ENCODE data around the gene NTF3. TPM values are rescaled to one million over a fixed set of nuclear protein-coding genes. Genes with fewer than 3 reads are reported as not detected.
"Not testable (repeated sequence)": the region's sequence is repeated elsewhere in the genome, so short reads cannot be mapped to it uniquely, and the experiment has no call there.

The NTF3 gene
- total RNA-seq, 4 donors from 2014 or later: 0.80 to 2.9 (median 1.3) TPM

- DNase-seq (ENCODE audit: low spot score in 2 of 2): no peak
- Histone ChIP-seq H3K36me3 (no peaks in the 10 kb centered on the region), H3K9me3 (no peaks in the 10 kb centered on the region), H3K4me3 (no peak overlapping the region), H3K27ac (no peak overlapping the region), H3K27me3 (peaks cover 10% of the 10 kb centered on the region), H3K4me1 (no peaks in the 10 kb centered on the region)
- 88% methylated on average over 14 of the region's 15 CpGs for WGBS
- no peak for TF ChIP-seq CTCF (IDR thresholded peaks at IDR 0.05)
- no peak for TF ChIP-seq POLR2A (IDR thresholded peaks at IDR 0.05)
- TF ChIP-seq EP300 (IDR thresholded peaks at IDR 0.05): no peak
- TF ChIP-seq POLR2AphosphoS5 (IDR thresholded peaks at IDR 0.05): no peak
Observed at GRCh38 chr12:5524769-5525436, 93.0 kb downstream of the NTF3 start.

- 91% methylated on average over 4 of the region's 4 CpGs for WGBS
- peaks cover 10% of the 10 kb centered on the region for H3K27me3 ChIP-seq
- no peaks in the 10 kb centered on the region for H3K4me1 ChIP-seq
- H3K36me3 ChIP-seq: no peaks in the 10 kb centered on the region
- no peak for DNase-seq (ENCODE audit: low spot score in 2 of 2)
- no peak overlapping the region for H3K4me3 ChIP-seq
- H3K9me3 ChIP-seq: no peaks in the 10 kb centered on the region
- H3K27ac ChIP-seq: no peak overlapping the region
- no peak for TF ChIP-seq POLR2A (IDR thresholded peaks at IDR 0.05)
- no peak for TF ChIP-seq EP300 (IDR thresholded peaks at IDR 0.05)
- no peak for TF ChIP-seq POLR2AphosphoS5 (IDR thresholded peaks at IDR 0.05)
- no peak for TF ChIP-seq CTCF (IDR thresholded peaks at IDR 0.05)
Observed at GRCh38 chr12:5525783-5526367, 94.0 kb downstream of the NTF3 start.

- 70% methylated on average over 3 of the region's 3 CpGs for WGBS
- no peak for DNase-seq (ENCODE audit: low spot score in 2 of 2)
Observed at GRCh38 chr12:5533368-5533767, 101.5 kb downstream of the NTF3 start.

GRCh38 chr12:5534426-5535199, 102.7 kb downstream of the NTF3 start:
- no peak for TF ChIP-seq CTCF (IDR thresholded peaks at IDR 0.05)
- TF ChIP-seq EP300 (IDR thresholded peaks at IDR 0.05): no peak
- TF ChIP-seq POLR2A (IDR thresholded peaks at IDR 0.05): no peak
- TF ChIP-seq POLR2AphosphoS5 (IDR thresholded peaks at IDR 0.05): no peak
- Histone ChIP-seq H3K4me1 (no peaks in the 10 kb centered on the region), H3K4me3 (no peak overlapping the region), H3K36me3 (no peaks in the 10 kb centered on the region), H3K27me3 (peaks cover 15% of the 10 kb centered on the region), H3K27ac (no peak overlapping the region), H3K9me3 (no peaks in the 10 kb centered on the region)
- 83% methylated on average over 10 of the region's 10 CpGs for WGBS
- DNase-seq (ENCODE audit: low spot score in 2 of 2): no peak

More at GRCh38 chr12:5533368-5533767, 101.5 kb downstream of the NTF3 start:
- Histone ChIP-seq H3K4me3 (no peak overlapping the region), H3K4me1 (no peaks in the 10 kb centered on the region), H3K27ac (no peak overlapping the region), H3K9me3 (no peaks in the 10 kb centered on the region), H3K36me3 (no peaks in the 10 kb centered on the region), H3K27me3 (peaks cover 9% of the 10 kb centered on the region)
- no peak for TF ChIP-seq POLR2AphosphoS5 (IDR thresholded peaks at IDR 0.05)

- no peak overlapping the region for H3K27ac ChIP-seq
- no peaks in the 10 kb centered on the region for H3K36me3 ChIP-seq
- no peak overlapping the region for H3K4me3 ChIP-seq
- H3K4me1 ChIP-seq: no peaks in the 10 kb centered on the region
- WGBS: 77% methylated on average over 3 of the region's 3 CpGs
- no peaks in the 10 kb centered on the region for H3K9me3 ChIP-seq
- peaks cover 15% of the 10 kb centered on the region for H3K27me3 ChIP-seq
- DNase-seq (ENCODE audit: low spot score in 2 of 2): no peak
- TF ChIP-seq POLR2AphosphoS5 (IDR thresholded peaks at IDR 0.05): no peak
- TF ChIP-seq EP300 (IDR thresholded peaks at IDR 0.05): no peak
- no peak for TF ChIP-seq CTCF (IDR thresholded peaks at IDR 0.05)
- no peak for TF ChIP-seq POLR2A (IDR thresholded peaks at IDR 0.05)
Observed at GRCh38 chr12:5535541-5535940, 103.6 kb downstream of the NTF3 start.

- not testable (repeated sequence) for DNase-seq (ENCODE audit: low spot score in 2 of 2); H3K36me3 ChIP-seq; H3K4me1 ChIP-seq; H3K9me3 ChIP-seq; H3K27ac ChIP-seq; H3K4me3 ChIP-seq
- peaks cover 15% of the 10 kb centered on the region for H3K27me3 ChIP-seq
- 52% methylated on average over 13 of the region's 13 CpGs for WGBS
Observed at GRCh38 chr12:5537026-5537615, 105.2 kb downstream of the NTF3 start.
